ENCODE data around the gene GALNT10.

The GALNT10 gene

GRCh38 chr5:154466147-154466546 is 275.6 kb downstream of the GALNT10 start:
- Mint-ChIP-seq H3K4me1 (no peaks in the 10 kb centered on the region), H3K4me3 (no peak overlapping the region), H3K27ac (no peak overlapping the region), H3K9me3 (no peaks in the 10 kb centered on the region), H3K36me3 (peaks cover 6% of the 10 kb centered on the region)
- DNase-seq (ENCODE audit: low spot score in 2 of 2) (no peak), ATAC-seq (no peak)

- Mint-ChIP-seq H3K36me3 (peaks cover 6% of the 10 kb centered on the region), H3K9me3 (no peaks in the 10 kb centered on the region), H3K27ac (no peak overlapping the region), H3K4me3 (no peak overlapping the region), H3K4me1 (no peaks in the 10 kb centered on the region)
- ATAC-seq (no peak), DNase-seq (ENCODE audit: low spot score in 2 of 2) (no peak)
Measured at GRCh38 chr5:154466671-154467070, 276.1 kb downstream of the GALNT10 start.

GRCh38 chr5:154467655-154468354 is 277.3 kb downstream of the GALNT10 start:
- Mint-ChIP-seq H3K4me3 (no peak overlapping the region), H3K36me3 (peaks cover 6% of the 10 kb centered on the region), H3K4me1 (peaks cover 4% of the 10 kb centered on the region), H3K27ac (no peak overlapping the region), H3K9me3 (no peaks in the 10 kb centered on the region)
- peak; percentile 92 for ATAC-seq
- peak; percentile 78 to 88 for DNase-seq (ENCODE audit: low spot score in 2 of 2)

GRCh38 chr5:154470137-154470536 is 279.6 kb downstream of the GALNT10 start:
- Mint-ChIP-seq H3K27ac (no peak overlapping the region), H3K36me3 (peaks cover 8% of the 10 kb centered on the region), H3K9me3 (no peaks in the 10 kb centered on the region), H3K4me1 (peaks cover 28% of the 10 kb centered on the region), H3K4me3 (no peak overlapping the region)
- ATAC-seq (no peak), DNase-seq (ENCODE audit: low spot score in 2 of 2) (no peak)

Data from stimulated activated effector memory CD8-positive, alpha-beta T cell treated with anti-CD3 and anti-CD28 coated beads, Interleukin-12 subunit alpha, Interleukin-12 subunit beta, amount 100 ng/mL, for 72 hours (primary cell).